PC-9 (cell line): ENCODE results near the gene TTC32. TPM values are rescaled to one million over a fixed set of nuclear protein-coding genes. Genes with fewer than 3 reads are reported as not detected.

Source experiments
- BruUV-seq: library from RNA; stranded (reverse); fragments of 400-500 nt; replicated peaks from 2 replicates; lab custom pipeline; 2021; lab: Mats Ljungman, UMichigan
- CTCF ChIA-PET: fragments of 300-600 bp; sonication (Branson Sonifier 250); formaldehyde crosslinking; loops from one replicate; lab custom pipeline; 2022; ENCODE audit warnings: antibody characterized with exemption; lab: Charles Lee
- POLR2A ChIA-PET: fragments of 300-600 bp; sonication (Branson Sonifier 250); formaldehyde crosslinking; loops from one replicate; lab custom pipeline; 2022; ENCODE audit warnings: antibody characterized with exemption; ENCODE audit not compliant: unreplicated experiment; lab: Charles Lee
- DNase-seq, 2 experiments: peaks; one replicate each; pipeline versions ENCODE4 v3.0.0 to v3.0.0-alpha.2; 2015 to 2022; ENCODE audit warnings: mixed read lengths in 1 of 2
- H2AFZ ChIP-seq: fragments of 200-600 bp; sonication (generic); 2 replicates; pipeline ENCODE4 v1.8.1; 2017; ENCODE audit warnings: antibody characterized with exemption
- H3F3A ChIP-seq: fragments of 200-600 bp; sonication (generic); 2 replicates; pipeline ENCODE4 v1.8.1; 2017; ENCODE audit warnings: antibody characterized with exemption, mild to moderate bottlenecking, low read depth; ENCODE audit not compliant: insufficient read depth
- H3K27ac ChIP-seq: fragments of 200-600 bp; sonication (generic); 2 replicates; pipeline ENCODE4 v1.6.1; 2016; ENCODE audit warnings: mixed run types
- H3K27me3 ChIP-seq: fragments of 200-600 bp; sonication (generic); 2 replicates; pipeline ENCODE4 v1.6.1; 2016; ENCODE audit warnings: low read depth, mixed run types; ENCODE audit not compliant: insufficient read depth
- H3K36me3 ChIP-seq: fragments of 200-600 bp; sonication (generic); 2 replicates; pipeline ENCODE4 v1.6.1; 2016; ENCODE audit warnings: low read depth, mixed run types
- H3K4me1 ChIP-seq: fragments of 200-600 bp; sonication (generic); replicated peaks from 2 replicates; pipeline ENCODE4 v1.6.1; 2016; ENCODE audit warnings: mixed run types; ENCODE audit not compliant: insufficient read depth
- H3K4me2 ChIP-seq: fragments of 200-600 bp; sonication (generic); 2 replicates; pipeline ENCODE4 v1.6.1; 2017; ENCODE audit warnings: mixed run types
- H3K4me3 ChIP-seq: fragments of 200-600 bp; sonication (generic); 2 replicates; pipeline ENCODE4 v1.6.1; 2016; ENCODE audit warnings: mixed run types
- H3K79me2 ChIP-seq: fragments of 200-600 bp; sonication (generic); 2 replicates; pipeline ENCODE4 v1.6.1; 2017; ENCODE audit warnings: low read depth, mixed run types
- H3K9me2 ChIP-seq: fragments of 200-600 bp; sonication (generic); 2 replicates; pipeline ENCODE4 v1.8.1; 2017; ENCODE audit warnings: mild to moderate bottlenecking; ENCODE audit not compliant: insufficient read depth
- H3K9me3 ChIP-seq: fragments of 200-600 bp; sonication (generic); 2 replicates; pipeline ENCODE4 v1.8.1; 2016; ENCODE audit warnings: low read depth; ENCODE audit not compliant: insufficient read depth
- H4K20me1 ChIP-seq: fragments of 200-600 bp; sonication (generic); 2 replicates; pipeline ENCODE4 v1.8.1; 2017; ENCODE audit not compliant: insufficient read depth
- EZH2 ChIP-seq: fragments of 200-600 bp; sonication (generic); IDR thresholded peaks from 2 replicates; pipeline ENCODE4 v1.8.0; 2017; ENCODE audit warnings: antibody characterized with exemption, low read depth
- intact Hi-C: fragments of 100-400 bp; cut with micrococcal nuclease; formaldehyde crosslinking; loops from one replicate; pipeline ENCODE4 v1.10.0; 2022; ENCODE audit not compliant: unreplicated experiment
- total RNA-seq: library from RNA; stranded (reverse); gene quantifications from 2 replicates; pipeline ENCODE4 v1.2.3, GENCODE V29; 2021
- TF ChIP-seq, protein P1 (sequence below): fragments of 200-600 bp; sonication (generic); conservative IDR thresholded peaks from 2 replicates; pipeline ENCODE4 v1.6.1; 2017; ENCODE audit warnings: mixed run types, antibody characterized with exemption, mild to moderate bottlenecking, moderate library complexity

TTC32 gene
- total RNA-seq, 1 experiment from 2014 or later: 36.2 TPM

GRCh38 chr2:19868701-19869580 lies 32.8 kb downstream of the TTC32 start:
- CTCF ChIA-PET: no interaction called here
- H2AFZ ChIP-seq: no peak overlapping the region
- no peaks in the 10 kb centered on the region for H3K27me3 ChIP-seq
- no peaks in the 10 kb centered on the region for H3K4me1 ChIP-seq
- no peak overlapping the region for H3K4me2 ChIP-seq
- H3K36me3 ChIP-seq: no peaks in the 10 kb centered on the region
- DNase-seq: no peak
- intact Hi-C loops: no loop called here
- POLR2A ChIA-PET: no interaction called here
- no peak overlapping the region for H3K4me3 ChIP-seq
- TF ChIP-seq, protein P1, sequence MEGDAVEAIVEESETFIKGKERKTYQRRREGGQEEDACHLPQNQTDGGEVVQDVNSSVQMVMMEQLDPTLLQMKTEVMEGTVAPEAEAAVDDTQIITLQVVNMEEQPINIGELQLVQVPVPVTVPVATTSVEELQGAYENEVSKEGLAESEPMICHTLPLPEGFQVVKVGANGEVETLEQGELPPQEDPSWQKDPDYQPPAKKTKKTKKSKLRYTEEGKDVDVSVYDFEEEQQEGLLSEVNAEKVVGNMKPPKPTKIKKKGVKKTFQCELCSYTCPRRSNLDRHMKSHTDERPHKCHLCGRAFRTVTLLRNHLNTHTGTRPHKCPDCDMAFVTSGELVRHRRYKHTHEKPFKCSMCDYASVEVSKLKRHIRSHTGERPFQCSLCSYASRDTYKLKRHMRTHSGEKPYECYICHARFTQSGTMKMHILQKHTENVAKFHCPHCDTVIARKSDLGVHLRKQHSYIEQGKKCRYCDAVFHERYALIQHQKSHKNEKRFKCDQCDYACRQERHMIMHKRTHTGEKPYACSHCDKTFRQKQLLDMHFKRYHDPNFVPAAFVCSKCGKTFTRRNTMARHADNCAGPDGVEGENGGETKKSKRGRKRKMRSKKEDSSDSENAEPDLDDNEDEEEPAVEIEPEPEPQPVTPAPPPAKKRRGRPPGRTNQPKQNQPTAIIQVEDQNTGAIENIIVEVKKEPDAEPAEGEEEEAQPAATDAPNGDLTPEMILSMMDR: no peak
- TF ChIP-seq EZH2: no peak
- no peaks in the 10 kb centered on the region for H3K79me2 ChIP-seq
- BruUV-seq: no TSS peak
- no peaks in the 10 kb centered on the region for H3K9me2 ChIP-seq
- no peaks in the 10 kb centered on the region for H4K20me1 ChIP-seq
- H3K27ac ChIP-seq: no peak overlapping the region
- H3F3A ChIP-seq: no peaks in the 10 kb centered on the region
- no peaks in the 10 kb centered on the region for H3K9me3 ChIP-seq

DNA sequence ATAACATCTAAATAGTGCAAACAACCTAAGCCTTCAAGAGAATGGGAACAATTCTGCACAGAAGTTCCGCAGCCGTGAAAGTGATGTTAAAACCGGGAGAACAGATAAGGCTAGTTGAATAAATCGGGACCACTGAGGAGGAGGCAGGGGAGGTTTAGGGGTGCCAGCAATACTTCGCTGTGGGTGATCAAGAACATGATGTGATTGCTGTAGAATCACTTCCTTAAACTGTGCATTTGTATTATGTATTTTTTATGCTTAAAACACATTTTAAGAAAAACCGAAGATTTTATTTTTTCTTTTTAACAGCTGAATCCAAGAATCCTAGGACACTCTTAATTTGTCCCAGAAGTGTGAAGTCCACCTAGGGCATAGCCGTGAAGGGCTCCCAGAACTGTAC lies 33.6 kb downstream of the TTC32 start:
- H3K4me3 ChIP-seq: no peak overlapping the region
- H3K9me2 ChIP-seq: no peaks in the 10 kb centered on the region
- H3K4me1 ChIP-seq: no peaks in the 10 kb centered on the region
- intact Hi-C loops: no loop called here
- DNase-seq: no peak
- no peaks in the 10 kb centered on the region for H3K9me3 ChIP-seq
- no peaks in the 10 kb centered on the region for H3K36me3 ChIP-seq
- TF ChIP-seq, protein P1: no peak
- TF ChIP-seq EZH2: no peak
- H3F3A ChIP-seq: no peaks in the 10 kb centered on the region
- no peak overlapping the region for H2AFZ ChIP-seq
- no peak overlapping the region for H3K27ac ChIP-seq
- ChIA-PET CTCF (no interaction called here), POLR2A (no interaction called here)
- no peaks in the 10 kb centered on the region for H3K27me3 ChIP-seq
- no peak overlapping the region for H3K4me2 ChIP-seq
- no peaks in the 10 kb centered on the region for H3K79me2 ChIP-seq
- no peaks in the 10 kb centered on the region for H4K20me1 ChIP-seq
- no TSS peak for BruUV-seq

DNA sequence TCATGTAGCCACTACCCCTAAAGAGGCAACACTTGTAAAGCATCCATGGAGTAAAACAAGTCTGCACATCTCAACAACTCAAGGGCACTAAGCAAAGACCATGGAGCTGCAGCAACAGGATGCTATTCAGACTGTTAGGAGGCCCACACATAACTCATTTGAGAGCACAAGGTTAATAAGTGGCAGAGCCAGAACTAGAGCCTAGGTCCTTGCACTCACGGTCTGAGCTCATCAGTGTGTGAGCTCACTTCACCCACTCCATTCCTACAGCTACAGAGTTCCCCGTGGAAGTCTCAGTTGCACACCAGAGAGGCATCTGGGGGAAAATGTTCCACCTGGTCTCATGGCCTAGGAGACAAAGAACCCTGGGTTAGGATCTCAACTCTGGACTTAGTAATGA lies 35.0 kb downstream of the TTC32 start:
- no peak for DNase-seq
- TF ChIP-seq EZH2: no peak
- TF ChIP-seq, protein P1: no peak
- Histone ChIP-seq H3K4me1 (peaks cover 8% of the 10 kb centered on the region), H3K9me2 (no peaks in the 10 kb centered on the region), H2AFZ (no peak overlapping the region), H3K27me3 (no peaks in the 10 kb centered on the region), H3F3A (no peaks in the 10 kb centered on the region), H4K20me1 (no peaks in the 10 kb centered on the region), H3K9me3 (no peaks in the 10 kb centered on the region), H3K27ac (no peak overlapping the region), H3K4me3 (no peak overlapping the region), H3K79me2 (no peaks in the 10 kb centered on the region), H3K36me3 (no peaks in the 10 kb centered on the region), H3K4me2 (no peak overlapping the region)
- BruUV-seq: no TSS peak
- CTCF ChIA-PET: no interaction called here
- intact Hi-C loops: no loop called here
- POLR2A ChIA-PET: no interaction called here
